Astrocyte of the spinal cord (primary cell): ENCODE results near the gene ADGRF5.

Experiments
- DNase-seq: peaks from one replicate; pipeline ENCODE4 v3.0.0; 2011; ENCODE audit warnings: low read depth, low spot score
- H3K4me3 ChIP-seq: 2 replicates; pipeline ENCODE4 v1.5.1; 2011; ENCODE audit warnings: low read depth, mild to moderate bottlenecking, low read length, moderate library complexity
- CTCF ChIP-seq: IDR thresholded peaks from 2 replicates; pipeline ENCODE4 v1.5.1; 2012; ENCODE audit warnings: low read depth, mild to moderate bottlenecking, low read length, inconsistent platforms
- in situ Hi-C: cut with HindIII; loops from 2 replicates; pipeline ENCODE4 v1.10.0; 2017; ENCODE audit warnings: low sequenced_read_pairs

Gene ADGRF5

GRCh38 chr6:46932526-46933319 lies 11.0 kb upstream of the ADGRF5 start:
- H3K4me3 ChIP-seq, result no peak overlapping the region
- no peak for TF ChIP-seq CTCF
- DNase-seq, result peak; percentile 35
- in situ Hi-C loops, result no loop called here

GRCh38 chr6:46931416-46931815 lies 9.7 kb upstream of the ADGRF5 start:
- TF ChIP-seq CTCF, result no peak

GRCh38 chr6:46930331-46930730 lies 8.6 kb upstream of the ADGRF5 start:
- no peak overlapping the region for H3K4me3 ChIP-seq
- no peak for TF ChIP-seq CTCF
- in situ Hi-C loops, result no loop called here
- no peak for DNase-seq

More at GRCh38 chr6:46931416-46931815, 9.7 kb upstream of the ADGRF5 start:
- no peak for DNase-seq
- in situ Hi-C loops, result no loop called here
- H3K4me3 ChIP-seq, result no peak overlapping the region

- in situ Hi-C loops, result no loop called here
- no peak for DNase-seq
- no peak overlapping the region for H3K4me3 ChIP-seq
- no peak for TF ChIP-seq CTCF
Observed at GRCh38 chr6:46927066-46927465, 5.3 kb upstream of the ADGRF5 start.

GRCh38 chr6:46926481-46926880 lies 4.7 kb upstream of the ADGRF5 start:
- H3K4me3 ChIP-seq, result no peak overlapping the region
- in situ Hi-C loops, result no loop called here
- no peak for TF ChIP-seq CTCF
- no peak for DNase-seq

- no peak for TF ChIP-seq CTCF
- in situ Hi-C loops, result no loop called here
- DNase-seq, result peak; percentile 60
- H3K4me3 ChIP-seq, result no peak overlapping the region
Observed at GRCh38 chr6:46925563-46926253, 4.0 kb upstream of the ADGRF5 start.
